HCT116 (cell line): ENCODE measurements around the gene C1orf105. TPM values are rescaled to one million over a fixed set of nuclear protein-coding genes. Genes with fewer than 3 reads are reported as not detected.

ENCODE experiments used
- ATAC-seq: fragments of 200-7000 bp; cut with Tn5 transposase; 2 replicates; pipeline ENCODE4 v1.9.1; 2020; ENCODE audit warnings: mild to moderate bottlenecking, moderate library complexity
- BruUV-seq: library from RNA; stranded (reverse); fragments of 400-500 nt; replicated peaks from 2 replicates; lab custom pipeline; 2021; lab: Mats Ljungman, UMichigan
- CTCF ChIA-PET: fragments of 300-600 bp; sonication (Branson Sonifier 250); formaldehyde crosslinking; loops from one replicate; lab custom pipeline; 2021; ENCODE audit warnings: antibody characterized with exemption; lab: Charles Lee
- POLR2A ChIA-PET: fragments of 300-600, 350-600 bp; sonication (Branson Sonifier 250); formaldehyde crosslinking; loops from one replicate; lab custom pipeline; 2021; ENCODE audit warnings: antibody characterized with exemption; lab: Charles Lee
- RAD21 ChIA-PET, 2 experiments: fragments of 300-600 bp; sonication (Branson Sonifier 250); formaldehyde crosslinking; loops; one replicate each; lab custom pipeline; 2023; ENCODE audit warnings: low total read pairs in 2 of 2; ENCODE audit not compliant: uncharacterized antibody in 2 of 2, unreplicated experiment in 2 of 2, low non-redundant PET in 1 of 2; lab: Charles Lee
- DNase-seq: peaks from one replicate; pipeline ENCODE4 v3.0.0-alpha.2; 2010; ENCODE audit warnings: low read depth, low spot score
- H2AFZ ChIP-seq: fragments of 200-600 bp; shearing (Covaris generic), sonication (generic); 2 replicates; pipeline ENCODE4 v1.6.1; 2017; ENCODE audit warnings: low read depth, mixed run types, mixed read lengths, antibody characterized with exemption, low read length; ENCODE audit not compliant: poor library complexity, severe bottlenecking
- H3K27ac ChIP-seq: 2 replicates; pipeline ENCODE4 v1.5.1; 2012; ENCODE audit warnings: low read depth, low read length
- H3K27me3 ChIP-seq: fragments of 200-600 bp; sonication (generic); 2 replicates; pipeline ENCODE4 v1.6.1; 2016; ENCODE audit warnings: mixed run types, low read length, mixed read lengths; ENCODE audit not compliant: insufficient read depth
- H3K36me3 ChIP-seq, 2 experiments: fragments of 200-500 bp in 1 of 2; fragments of 200-600 bp in 1 of 2; sonication (Bioruptor generic) in 1 of 2; sonication (generic) in 1 of 2; 2 replicates each; pipeline versions ENCODE4 v1.5.1 to v1.6.1; 2014 to 2016; ENCODE audit warnings: low read length in 2 of 2, inconsistent platforms in 1 of 2, mixed read lengths in 1 of 2, mixed run types in 1 of 2; ENCODE audit not compliant: insufficient read depth in 2 of 2, control insufficient read depth in 1 of 2
- H3K4me1 ChIP-seq, 2 experiments: fragments of 200-600 bp in 1 of 2; sonication (generic) in 1 of 2; 2 replicates each; pipeline versions ENCODE4 v1.5.1 to v1.6.1; 2012 to 2017; ENCODE audit warnings: low read length in 2 of 2, inconsistent platforms in 1 of 2, mild to moderate bottlenecking in 1 of 2, mixed read lengths in 1 of 2, mixed run types in 1 of 2, moderate library complexity in 1 of 2; ENCODE audit not compliant: insufficient read depth in 2 of 2, control insufficient read depth in 1 of 2
- H3K4me2 ChIP-seq: fragments of 200-600 bp; sonication (generic); 2 replicates; pipeline ENCODE4 v1.6.1; 2017; ENCODE audit warnings: mixed run types, low read length, mixed read lengths
- H3K4me3 ChIP-seq, 2 experiments: fragments of 200-600 bp in 1 of 2; sonication (generic) in 1 of 2; replicated peaks in 1 of 2; 2 replicates each; pipeline ENCODE4 v1.5.1; 2011 to 2016; ENCODE audit warnings: low read length in 2 of 2, control low read depth in 1 of 2, low read depth in 1 of 2, mild to moderate bottlenecking in 1 of 2, mixed read lengths in 1 of 2, mixed run types in 1 of 2
- H3K79me2 ChIP-seq: fragments of 200-600 bp; sonication (generic); 2 replicates; pipeline ENCODE4 v1.6.1; 2017; ENCODE audit warnings: mild to moderate bottlenecking, mixed run types, low read length, moderate library complexity, mixed read lengths; ENCODE audit not compliant: insufficient read depth
- H3K9ac ChIP-seq: fragments of 200-600 bp; sonication (generic); 2 replicates; pipeline ENCODE4 v1.6.1; 2016; ENCODE audit warnings: low read length, mixed read lengths
- H3K9me2 ChIP-seq: fragments of 200-600 bp; sonication (generic), shearing (Covaris generic); 2 replicates; pipeline ENCODE4 v1.6.1; 2017; ENCODE audit warnings: mixed run types, mild to moderate bottlenecking, moderate library complexity; ENCODE audit not compliant: insufficient read depth
- H3K9me3 ChIP-seq, 2 experiments: fragments of 200-500 bp in 1 of 2; fragments of 200-600 bp in 1 of 2; sonication (Bioruptor generic) in 1 of 2; sonication (generic) in 1 of 2; 2 replicates each; pipeline ENCODE4 v1.6.1; 2014 to 2017; ENCODE audit warnings: low read length in 2 of 2, mixed read lengths in 2 of 2, inconsistent platforms in 1 of 2, low read depth in 1 of 2, mild to moderate bottlenecking in 1 of 2, mixed run types in 1 of 2, moderate library complexity in 1 of 2; ENCODE audit not compliant: control insufficient read depth in 1 of 2, insufficient read depth in 1 of 2
- H4K20me1 ChIP-seq: fragments of 200-600 bp; sonication (generic), shearing (Covaris generic); 2 replicates; pipeline ENCODE4 v1.6.1; 2017; ENCODE audit warnings: mixed run types, mild to moderate bottlenecking, moderate library complexity; ENCODE audit not compliant: insufficient read depth
- ATF3 ChIP-seq: IDR thresholded peaks from 2 replicates; pipeline ENCODE4 v1.6.1; 2012
- CBX3 ChIP-seq: IDR thresholded peaks from 2 replicates; pipeline ENCODE4 v1.6.1; 2012; ENCODE audit warnings: low read depth
- CTCF ChIP-seq, 3 experiments: fragments of 200-600 bp in 1 of 3; sonication (generic) in 1 of 3; IDR thresholded peaks in 2 of 3; conservative IDR thresholded peaks in 1 of 3; 2 replicates each; pipeline ENCODE4 v1.5.1; 2012 to 2017; ENCODE audit warnings: low read depth in 2 of 3, low read length in 2 of 3, antibody characterized with exemption in 1 of 3, borderline replicate concordance in 1 of 3, control low read depth in 1 of 3, mild to moderate bottlenecking in 1 of 3, mixed read lengths in 1 of 3, mixed run types in 1 of 3, moderate library complexity in 1 of 3; ENCODE audit not compliant: insufficient read depth in 1 of 3
- EGR1 ChIP-seq: IDR thresholded peaks from 2 replicates; pipeline ENCODE4 v1.6.1; 2012; ENCODE audit warnings: low read depth
- ELF1 ChIP-seq: IDR thresholded peaks from 2 replicates; pipeline ENCODE4 v1.6.1; 2012; ENCODE audit warnings: low read depth, borderline replicate concordance
- EZH2 ChIP-seq: fragments of 200-600 bp; sonication (generic); IDR thresholded peaks from 2 replicates; pipeline ENCODE4 v1.6.1; 2017; ENCODE audit warnings: antibody characterized with exemption, mixed run types
- EZH2phosphoT487 ChIP-seq: fragments of 200-600 bp; IDR thresholded peaks from 2 replicates; pipeline ENCODE4 v1.6.1; 2018; ENCODE audit warnings: antibody characterized with exemption, borderline replicate concordance
- FOSL1 ChIP-seq: IDR thresholded peaks from 2 replicates; pipeline ENCODE4 v1.6.1; 2012; ENCODE audit warnings: low read depth
- JUND ChIP-seq: IDR thresholded peaks from 2 replicates; pipeline ENCODE4 v1.6.1; 2012
- MAX ChIP-seq: IDR thresholded peaks from 2 replicates; pipeline ENCODE4 v1.6.1; 2012
- POLR2A ChIP-seq: IDR thresholded peaks from 2 replicates; pipeline ENCODE4 v1.7.0; 2011; ENCODE audit warnings: borderline replicate concordance; ENCODE audit not compliant: insufficient read depth, insufficient read length; ENCODE audit errors: extremely low read depth
- POLR2AphosphoS5 ChIP-seq: IDR thresholded peaks from 2 replicates; pipeline ENCODE4 v1.6.1; 2011; ENCODE audit warnings: mild to moderate bottlenecking, low read depth, low read length, moderate library complexity
- RAD21 ChIP-seq: IDR thresholded peaks from 2 replicates; pipeline ENCODE4 v1.6.1; 2012; ENCODE audit warnings: low read depth, mild to moderate bottlenecking
- REST ChIP-seq: IDR thresholded peaks from 2 replicates; pipeline ENCODE4 v1.6.1; 2012; ENCODE audit warnings: low read depth
- SP1 ChIP-seq: IDR thresholded peaks from 2 replicates; pipeline ENCODE4 v1.6.1; 2012; ENCODE audit warnings: low read depth
- SRF ChIP-seq: IDR thresholded peaks from 2 replicates; pipeline ENCODE4 v1.6.1; 2012; ENCODE audit warnings: low read depth
- TCF7L2 ChIP-seq: IDR thresholded peaks from 2 replicates; pipeline ENCODE4 v1.7.0; 2011; ENCODE audit warnings: borderline replicate concordance, inconsistent platforms; ENCODE audit not compliant: insufficient read depth, insufficient read length; ENCODE audit errors: extremely low read depth
- YY1 ChIP-seq: IDR thresholded peaks from 2 replicates; pipeline ENCODE4 v1.6.1; 2011; ENCODE audit warnings: low read length, low read depth, moderate library complexity, mild to moderate bottlenecking; ENCODE audit not compliant: insufficient replicate concordance; ENCODE audit errors: extremely low read depth
- ZFX ChIP-seq: fragments of 450-650 bp; IDR thresholded peaks from 2 replicates; pipeline ENCODE4 v1.6.1; 2017
- ZNF274 ChIP-seq: fragments of 200-500 bp; sonication (Bioruptor generic); IDR thresholded peaks from 2 replicates; pipeline ENCODE4 v1.6.1; 2014; ENCODE audit warnings: mild to moderate bottlenecking, low read depth, low read length, inconsistent platforms
- intact Hi-C: fragments of 100-400 bp; cut with micrococcal nuclease; formaldehyde crosslinking; loops from 2 replicates; pipeline ENCODE4 v1.10.0; 2022
- total RNA-seq: library from RNA; stranded (reverse); gene quantifications from one replicate; pipeline ENCODE4 v1.2.1, GENCODE V29; 2021; ENCODE audit not compliant: unreplicated experiment

The C1orf105 gene
- total RNA-seq, 1 experiment from 2014 or later = not detected

- BruUV-seq = no TSS peak
- Histone ChIP-seq H3K27me3 (no peaks in the 10 kb centered on the region), H3K79me2 (no peaks in the 10 kb centered on the region), H3K27ac (no peak overlapping the region), H3K36me3 (no peaks in the 10 kb centered on the region), H2AFZ (no peak overlapping the region), H3K9ac (no peak overlapping the region), H3K9me2 (no peaks in the 10 kb centered on the region), H3K4me2 (no peak overlapping the region), H3K4me1 (peaks cover 0 to 9% of the 10 kb centered on the region in 2 experiments; a peak in 2 of 4 replicates), H3K4me3 (no peak overlapping the region), H3K9me3 (no peaks in the 10 kb centered on the region), H4K20me1 (no peaks in the 10 kb centered on the region)
- DNase-seq (no peak), ATAC-seq (no peak)
- CTCF ChIA-PET = interaction anchor here (1.3 kb wide), 1 partner anchor 23 kb away, joined by 4 read pairs; no protein-coding TSS in a partner anchor
- TF ChIP-seq EZH2 (no peak), FOSL1 (no peak), YY1 (no peak), TCF7L2 (no peak), RAD21 (no peak), CBX3 (no peak), EGR1 (no peak), EZH2phosphoT487 (no peak), POLR2AphosphoS5 (no peak), SRF (no peak), REST (no peak), CTCF (IDR thresholded peaks at IDR 0.05 in 2 of 3, conservative IDR thresholded peaks at IDR 0.05 in 1 of 3; ENCODE audit: borderline replicate concordance in 1 of 3, insufficient read depth in 1 of 3, low read depth in 2 of 3, low read length in 2 of 3) (no peak), POLR2A (no peak), ZNF274 (no peak), SP1 (no peak), ZFX (no peak), JUND (no peak), MAX (no peak), ELF1 (no peak), ATF3 (no peak)
- POLR2A ChIA-PET = no interaction called here
- intact Hi-C loops = no loop called here
- RAD21 ChIA-PET = no interaction called here
Observed at GRCh38 chr1:172421974-172422604, 1.6 kb downstream of the C1orf105 start.
